ENCODE results near the gene ATG12.

The ATG12 gene

DNA sequence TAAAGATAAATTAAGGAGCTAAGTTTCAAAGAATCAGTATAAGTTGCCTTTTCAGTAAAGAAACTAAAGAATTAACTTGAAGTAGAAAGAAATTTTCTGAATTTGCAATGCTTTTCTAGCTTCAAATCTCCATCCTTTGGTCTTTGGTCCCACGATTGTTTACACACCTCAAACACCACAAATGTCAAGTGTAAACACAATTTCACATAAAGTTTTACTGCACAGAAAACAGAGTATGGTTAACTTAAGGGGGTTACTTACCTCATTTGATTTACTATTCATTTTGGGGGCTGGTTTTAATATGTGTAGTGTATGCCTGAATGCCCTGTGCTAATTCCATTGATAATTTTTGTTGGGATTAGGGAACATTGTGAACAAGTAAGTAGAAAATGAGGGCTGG is 29.0 kb downstream of the ATG12 start:
- Histone ChIP-seq H3K79me2 (ENCODE audit: insufficient read depth, low read length) (no peaks in the 10 kb centered on the region), H3K27me3 (ENCODE audit: insufficient read depth, low read length, poor library complexity, severe bottlenecking) (no peaks in the 10 kb centered on the region), H2AFZ (ENCODE audit: low read length) (no peak overlapping the region), H3K4me1 (ENCODE audit: insufficient read depth, low read length, poor library complexity, severe bottlenecking) (no peaks in the 10 kb centered on the region), H3K4me2 (ENCODE audit: low read depth, low read length, poor library complexity, severe bottlenecking) (no peak overlapping the region), H3K4me3 (ENCODE audit: low read length, poor library complexity, severe bottlenecking) (no peak overlapping the region), H3K9me3 (ENCODE audit: insufficient read depth, low read depth, low read length) (no peaks in the 10 kb centered on the region), H3K36me3 (ENCODE audit: insufficient read depth, low read length) (no peaks in the 10 kb centered on the region), H3F3A (ENCODE audit: low read depth) (no peaks in the 10 kb centered on the region), H3K9ac (ENCODE audit: low read depth, low read length, poor library complexity, severe bottlenecking) (no peak overlapping the region), H3K9me2 (replicated peaks; ENCODE audit: low read depth, low read length) (no peaks in the 10 kb centered on the region), H4K20me1 (ENCODE audit: insufficient read depth, low read length, poor library complexity, severe bottlenecking) (no peaks in the 10 kb centered on the region)
- TF ChIP-seq, protein P1, sequence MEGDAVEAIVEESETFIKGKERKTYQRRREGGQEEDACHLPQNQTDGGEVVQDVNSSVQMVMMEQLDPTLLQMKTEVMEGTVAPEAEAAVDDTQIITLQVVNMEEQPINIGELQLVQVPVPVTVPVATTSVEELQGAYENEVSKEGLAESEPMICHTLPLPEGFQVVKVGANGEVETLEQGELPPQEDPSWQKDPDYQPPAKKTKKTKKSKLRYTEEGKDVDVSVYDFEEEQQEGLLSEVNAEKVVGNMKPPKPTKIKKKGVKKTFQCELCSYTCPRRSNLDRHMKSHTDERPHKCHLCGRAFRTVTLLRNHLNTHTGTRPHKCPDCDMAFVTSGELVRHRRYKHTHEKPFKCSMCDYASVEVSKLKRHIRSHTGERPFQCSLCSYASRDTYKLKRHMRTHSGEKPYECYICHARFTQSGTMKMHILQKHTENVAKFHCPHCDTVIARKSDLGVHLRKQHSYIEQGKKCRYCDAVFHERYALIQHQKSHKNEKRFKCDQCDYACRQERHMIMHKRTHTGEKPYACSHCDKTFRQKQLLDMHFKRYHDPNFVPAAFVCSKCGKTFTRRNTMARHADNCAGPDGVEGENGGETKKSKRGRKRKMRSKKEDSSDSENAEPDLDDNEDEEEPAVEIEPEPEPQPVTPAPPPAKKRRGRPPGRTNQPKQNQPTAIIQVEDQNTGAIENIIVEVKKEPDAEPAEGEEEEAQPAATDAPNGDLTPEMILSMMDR (conservative IDR thresholded peaks at IDR 0.05; ENCODE audit: low read length): no peak
- TF ChIP-seq EZH2phosphoT487 (IDR thresholded peaks at IDR 0.05; ENCODE audit: borderline replicate concordance): no peak

DNA sequence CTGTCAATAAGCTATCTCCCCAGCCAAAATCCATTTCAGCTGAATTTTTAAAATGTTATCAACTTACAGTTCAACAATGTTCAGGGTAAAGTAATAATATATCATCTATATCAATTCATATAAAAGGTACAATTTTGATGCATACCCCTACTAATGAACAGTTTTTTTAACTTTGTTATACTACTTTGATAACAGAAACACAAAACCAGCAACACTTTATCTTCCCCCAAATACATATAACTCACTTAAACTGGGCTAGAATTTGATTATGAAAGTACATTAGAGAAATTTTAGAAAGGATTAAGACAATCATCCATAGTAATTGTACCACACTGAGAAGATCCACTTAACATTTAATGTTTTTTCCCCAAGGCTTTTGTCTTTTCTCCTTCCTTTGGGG is 30.0 kb downstream of the ATG12 start:
- Histone ChIP-seq H3K27me3 (ENCODE audit: insufficient read depth, low read length, poor library complexity, severe bottlenecking) (no peaks in the 10 kb centered on the region), H3K9me2 (replicated peaks; ENCODE audit: low read depth, low read length) (no peaks in the 10 kb centered on the region), H3K4me3 (ENCODE audit: low read length, poor library complexity, severe bottlenecking) (no peak overlapping the region), H3K4me1 (ENCODE audit: insufficient read depth, low read length, poor library complexity, severe bottlenecking) (no peaks in the 10 kb centered on the region), H3K4me2 (ENCODE audit: low read depth, low read length, poor library complexity, severe bottlenecking) (no peak overlapping the region), H3K9me3 (ENCODE audit: insufficient read depth, low read depth, low read length) (no peaks in the 10 kb centered on the region), H3K36me3 (ENCODE audit: insufficient read depth, low read length) (no peaks in the 10 kb centered on the region), H3K9ac (ENCODE audit: low read depth, low read length, poor library complexity, severe bottlenecking) (no peak overlapping the region), H4K20me1 (ENCODE audit: insufficient read depth, low read length, poor library complexity, severe bottlenecking) (no peaks in the 10 kb centered on the region), H3F3A (ENCODE audit: low read depth) (no peaks in the 10 kb centered on the region), H2AFZ (ENCODE audit: low read length) (no peak overlapping the region), H3K79me2 (ENCODE audit: insufficient read depth, low read length) (no peaks in the 10 kb centered on the region)
- TF ChIP-seq, protein P1 (conservative IDR thresholded peaks at IDR 0.05; ENCODE audit: low read length): no peak
- TF ChIP-seq EZH2phosphoT487 (IDR thresholded peaks at IDR 0.05; ENCODE audit: borderline replicate concordance): no peak

DNA sequence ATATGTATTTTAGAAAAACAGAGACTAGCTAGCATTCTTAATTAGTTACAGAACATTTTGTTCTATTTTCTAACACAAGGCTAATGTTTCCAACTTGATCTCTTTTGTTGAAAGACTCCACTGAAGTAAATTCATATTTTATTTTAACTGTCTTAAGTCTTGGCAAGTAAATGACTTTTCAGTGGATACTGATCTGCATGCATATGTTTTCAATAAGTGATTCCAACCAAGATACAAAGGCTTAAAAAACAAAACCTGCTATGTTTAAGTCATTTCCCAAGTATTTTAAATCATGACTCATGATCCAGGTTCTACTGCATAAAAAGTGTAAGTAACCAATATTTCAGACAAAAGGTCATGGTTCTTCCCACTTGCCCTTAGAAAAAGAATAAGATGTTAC is 30.6 kb downstream of the ATG12 start:
- H3F3A ChIP-seq (ENCODE audit: low read depth): no peaks in the 10 kb centered on the region
- H3K79me2 ChIP-seq (ENCODE audit: insufficient read depth, low read length): no peaks in the 10 kb centered on the region
- no peak overlapping the region for H2AFZ ChIP-seq (ENCODE audit: low read length)
- no peaks in the 10 kb centered on the region for H3K9me3 ChIP-seq (ENCODE audit: insufficient read depth, low read depth, low read length)
- no peaks in the 10 kb centered on the region for H3K27me3 ChIP-seq (ENCODE audit: insufficient read depth, low read length, poor library complexity, severe bottlenecking)
- H3K4me2 ChIP-seq (ENCODE audit: low read depth, low read length, poor library complexity, severe bottlenecking): no peak overlapping the region
- TF ChIP-seq, protein P1 (conservative IDR thresholded peaks at IDR 0.05; ENCODE audit: low read length): no peak
- TF ChIP-seq EZH2phosphoT487 (IDR thresholded peaks at IDR 0.05; ENCODE audit: borderline replicate concordance): no peak
- no peaks in the 10 kb centered on the region for H3K9me2 ChIP-seq (replicated peaks; ENCODE audit: low read depth, low read length)
- no peaks in the 10 kb centered on the region for H4K20me1 ChIP-seq (ENCODE audit: insufficient read depth, low read length, poor library complexity, severe bottlenecking)
- H3K36me3 ChIP-seq (ENCODE audit: insufficient read depth, low read length): no peaks in the 10 kb centered on the region
- no peak overlapping the region for H3K9ac ChIP-seq (ENCODE audit: low read depth, low read length, poor library complexity, severe bottlenecking)
- H3K4me3 ChIP-seq (ENCODE audit: low read length, poor library complexity, severe bottlenecking): no peak overlapping the region
- H3K4me1 ChIP-seq (ENCODE audit: insufficient read depth, low read length, poor library complexity, severe bottlenecking): no peaks in the 10 kb centered on the region
